Muscle of back (tissue), 11 donors: ENCODE results near the gene NYAP1. TPM values are rescaled to one million over a fixed set of nuclear protein-coding genes. Genes with fewer than 3 reads are reported as not detected.

Source experiments
- DNase-seq, 3 donors: peaks; one replicate each; pipeline versions ENCODE4 v3.0.0 to v3.0.0-alpha.2; 2013
- polyA plus RNA-seq, 10 donors: library from polyadenylated mRNA; unstranded; fragments of 120-200 nt; gene quantifications; one replicate each; pipeline ENCODE4 v1.2.1, GENCODE V29; 2013; ENCODE audit not compliant: insufficient read length in 10 of 10

The NYAP1 gene
- polyA plus RNA-seq, 10 donors, result 1.1 to 3.4 (median 1.7) TPM

GRCh38 chr7:100456562-100456961 is 27.2 kb upstream of the NYAP1 start:
- DNase-seq, result no peak

- no peak for DNase-seq
Observed at GRCh38 chr7:100457033-100457432, 26.7 kb upstream of the NYAP1 start.

- no peak for DNase-seq
Observed at GRCh38 chr7:100464210-100464660, 19.5 kb upstream of the NYAP1 start, which contains the start of gene SPACDR. TSS of gene SPACDR (minus strand) at chr7:100464260. CDS start at chr7:100464025, 235 bp downstream.

GRCh38 chr7:100464791-100465190 is 18.9 kb upstream of the NYAP1 start:
- DNase-seq, result no peak

GRCh38 chr7:100465299-100465698 is 18.4 kb upstream of the NYAP1 start:
- DNase-seq, result no peak

GRCh38 chr7:100465702-100466311 is 17.9 kb upstream of the NYAP1 start:
- DNase-seq, result peak; percentile 74 to 90 (median 82)

GRCh38 chr7:100466653-100467605 is 16.8 kb upstream of the NYAP1 start:
- DNase-seq, result no peak

- DNase-seq, result no peak
Observed at GRCh38 chr7:100467638-100468373, 15.9 kb upstream of the NYAP1 start.

GRCh38 chr7:100469227-100470044 is 14.3 kb upstream of the NYAP1 start:
- peak; percentile 57 to 88 (median 87) for DNase-seq

- no peak for DNase-seq
Observed at GRCh38 chr7:100471021-100471420, 12.7 kb upstream of the NYAP1 start.

GRCh38 chr7:100472121-100472851 is 11.4 kb upstream of the NYAP1 start:
- no peak for DNase-seq

- no peak for DNase-seq
Observed at GRCh38 chr7:100472854-100473499, 10.8 kb upstream of the NYAP1 start.

- DNase-seq, result peak in 1 of 3 donors; percentile 62
Observed at GRCh38 chr7:100475549-100475948, 8.2 kb upstream of the NYAP1 start.

GRCh38 chr7:100476101-100476780 is 7.5 kb upstream of the NYAP1 start:
- DNase-seq, result no peak

- no peak for DNase-seq
Observed at GRCh38 chr7:100476903-100477870, 6.5 kb upstream of the NYAP1 start.

GRCh38 chr7:100477871-100478267 is 5.9 kb upstream of the NYAP1 start:
- DNase-seq, result no peak

GRCh38 chr7:100478958-100479660 is 4.6 kb upstream of the NYAP1 start, which contains the start of gene TSC22D4:
TSS of gene TSC22D4 (minus strand) at chr7:100479214. CDS start at chr7:100478038, 1,176 bp downstream.
- peak; percentile 94 to 98 (median 95) for DNase-seq
